Spleen (tissue), 11 donors: ENCODE data around the gene SPACA7. TPM values are rescaled to one million over a fixed set of nuclear protein-coding genes. Genes with fewer than 3 reads are reported as not detected.

Experiments used
- DNase-seq: peaks from one replicate; pipeline ENCODE4 v3.0.0-alpha.2; 2020
- H3K27ac ChIP-seq, 8 donors: fragments of 200-600 bp; sonication (generic) in 7 of 8; 1 replicate in 4 of 8; 2 replicates in 4 of 8; pipeline versions ENCODE4 v1.5.0 to v1.8.0; 2016 to 2021; ENCODE audit warnings: inconsistent platforms in 4 of 8, mild to moderate bottlenecking in 4 of 8, moderate library complexity in 1 of 8
- H3K27me3 ChIP-seq, 7 donors: fragments of 200-600 bp; sonication (generic) in 6 of 7; replicated peaks in 1 of 7; 1 replicate in 4 of 7; 2 replicates in 3 of 7; pipeline versions ENCODE4 v1.5.0 to v1.8.0; 2016 to 2021; ENCODE audit warnings: inconsistent platforms in 3 of 7, mild to moderate bottlenecking in 1 of 7
- H3K36me3 ChIP-seq, 6 donors: fragments of 200-600 bp; sonication (generic) in 5 of 6; 1 replicate in 4 of 6; 2 replicates in 2 of 6; pipeline versions ENCODE4 v1.5.0 to v1.8.0; 2016 to 2021; ENCODE audit warnings: inconsistent platforms in 2 of 6
- H3K4me1 ChIP-seq, 6 donors: fragments of 200-600 bp; sonication (generic) in 5 of 6; 1 replicate in 3 of 6; 2 replicates in 3 of 6; pipeline versions ENCODE4 v1.5.0 to v1.8.0; 2016 to 2021; ENCODE audit warnings: inconsistent platforms in 3 of 6
- H3K4me3 ChIP-seq, 8 donors: fragments of 200-600 bp; sonication (generic) in 7 of 8; 1 replicate in 4 of 8; 2 replicates in 4 of 8; pipeline versions ENCODE4 v1.5.0 to v1.8.0; 2016 to 2021; ENCODE audit warnings: inconsistent platforms in 4 of 8, mild to moderate bottlenecking in 4 of 8, moderate library complexity in 2 of 8
- H3K9me3 ChIP-seq, 8 donors: fragments of 200-600 bp; sonication (generic) in 7 of 8; 1 replicate in 4 of 8; 2 replicates in 4 of 8; pipeline versions ENCODE4 v1.5.0 to v1.8.0; 2016 to 2021; ENCODE audit warnings: inconsistent platforms in 4 of 8
- CTCF ChIP-seq, 11 experiments: fragments of 200-600 bp in 7 of 11; fragments of 450-650 bp in 4 of 11; sonication (generic) in 4 of 11; IDR thresholded peaks in 8 of 11; conservative IDR thresholded peaks in 3 of 11; 1 replicate in 7 of 11; 2 replicates in 4 of 11; pipeline versions ENCODE4 v1.4.0 to v1.8.0; 2016 to 2021; ENCODE audit warnings: antibody characterized with exemption in 11 of 11, inconsistent platforms in 4 of 11, mild to moderate bottlenecking in 1 of 11
- POLR2A ChIP-seq, 3 donors: fragments of 450-650 bp; IDR thresholded peaks; one replicate each; pipeline ENCODE4 v1.5.1; 2017; ENCODE audit warnings: antibody characterized with exemption in 3 of 3, mild to moderate bottlenecking in 1 of 3
- POLR2AphosphoS5 ChIP-seq, 3 donors: sonication (generic); formaldehyde crosslinking; IDR thresholded peaks; one replicate each; pipeline ENCODE4 v1.5.1; 2017; ENCODE audit warnings: antibody characterized with exemption in 3 of 3
- WGBS, 5 donors: extraction: QIAGEN DNeasy Blood & Tissue Kit in 3 of 5; methylation state at CpG; one replicate each; pipeline versions ENCODE4 v1.1.5 to v1.1.7; 2013 to 2018; 5-methylcytosine and 5-hydroxymethylcytosine counted together
- intact Hi-C: fragments of 100-400 bp; cut with DNase I; formaldehyde crosslinking; loops from one replicate; pipeline ENCODE4 v1.15.0; 2023; ENCODE audit warnings: low total_unique reads
- polyA plus RNA-seq, 3 donors: library from polyadenylated mRNA; stranded (reverse); fragments of 200-250 nt; gene quantifications; one replicate each; pipeline ENCODE4 v1.2.1, GENCODE V29; 2013
- total RNA-seq, 7 donors: library from RNA; depleted of rRNA in 3 of 7; stranded (reverse); fragments of >200 nt in 3 of 7; fragmentation: NEBNext Ultra II Directional in 4 of 7; extraction: Animal tissue kit (Norgen Biotek cat#: 25700) in 4 of 7; gene quantifications; one replicate each; pipeline versions ENCODE4 v1.1.0 to v1.2.1, GENCODE V29; 2016 to 2021
- donor health status: healthy with polysubstance abuse.
- donor health status: DM: no; HTN: no; CAD: no; lungs with moderate emphysema.
- donor health status: DM: no; HTN: no; CAD: no.
- donor health status: Bipolar disorder and iron deficiency.
- donor health status: healthy.
- donor health status: DM: no; HTN: no; CAD: no.
- donor health status: DM: yes; HTN: yes; CAD: no.

The SPACA7 gene
- total and polyA plus RNA-seq, 10 donors: not detected

- Histone ChIP-seq H3K27me3 (peaks cover 0 to 76% (median 27%) of the 10 kb centered on the region in 7 donors), H3K4me3 (no peak overlapping the region), H3K4me1 (peaks cover 0 to 6% (median 0%) of the 10 kb centered on the region in 6 donors), H3K27ac (no peak overlapping the region), H3K9me3 (peaks cover 0 to 6% (median 0%) of the 10 kb centered on the region in 8 donors), H3K36me3 (no peaks in the 10 kb centered on the region)
- WGBS, 5 donors: 57 to 73% (median 66%) methylated on average over 13 to 19 of the region's 19 CpGs
- TF ChIP-seq CTCF (IDR thresholded peaks at IDR 0.05 in 8 of 11, conservative IDR thresholded peaks at IDR 0.05 in 3 of 11) (no peak), POLR2A (IDR thresholded peaks at IDR 0.05) (no peak), POLR2AphosphoS5 (IDR thresholded peaks at IDR 0.05) (no peak)
- intact Hi-C loops: no loop called here
- DNase-seq: no peak
These were observed 46.1 kb upstream of the SPACA7 start for GRCh38 chr13:112330066-112330465.

- 11 to 31% (median 22%) methylated on average over 62 to 78 of the region's 78 CpGs for WGBS, 5 donors
- intact Hi-C loops: no loop called here
- Histone ChIP-seq H3K9me3 (peaks cover 0 to 12% (median 0%) of the 10 kb centered on the region in 8 donors), H3K27ac (no peak overlapping the region), H3K36me3 (no peaks in the 10 kb centered on the region), H3K4me1 (peaks cover 0 to 6% (median 0%) of the 10 kb centered on the region in 6 donors), H3K27me3 (peaks cover 0 to 70% (median 27%) of the 10 kb centered on the region in 7 donors), H3K4me3 (no peak overlapping the region)
- no peak for DNase-seq
- TF ChIP-seq POLR2A (IDR thresholded peaks at IDR 0.05) (no peak), CTCF (IDR thresholded peaks at IDR 0.05 in 8 of 11, conservative IDR thresholded peaks at IDR 0.05 in 3 of 11) (no peak), POLR2AphosphoS5 (IDR thresholded peaks at IDR 0.05) (no peak)
These were observed 45.4 kb upstream of the SPACA7 start for GRCh38 chr13:112330479-112331381.

GRCh38 chr13:112331675-112332074, 44.5 kb upstream of the SPACA7 start:
- 10 to 45% (median 22%) methylated on average over 19 to 20 of the region's 20 CpGs for WGBS, 5 donors
- Histone ChIP-seq H3K27ac (no peak overlapping the region), H3K4me1 (peaks cover 0 to 6% (median 0%) of the 10 kb centered on the region in 6 donors), H3K27me3 (peaks cover 0 to 67% (median 27%) of the 10 kb centered on the region in 7 donors), H3K9me3 (peaks cover 0 to 22% (median 7%) of the 10 kb centered on the region in 8 donors), H3K36me3 (no peaks in the 10 kb centered on the region), H3K4me3 (no peak overlapping the region)
- intact Hi-C loops: no loop called here
- no peak for DNase-seq
- TF ChIP-seq CTCF (IDR thresholded peaks at IDR 0.05 in 8 of 11, conservative IDR thresholded peaks at IDR 0.05 in 3 of 11): no peak
- no peak for TF ChIP-seq POLR2AphosphoS5 (IDR thresholded peaks at IDR 0.05)
- TF ChIP-seq POLR2A (IDR thresholded peaks at IDR 0.05): no peak

- Histone ChIP-seq H3K36me3 (no peaks in the 10 kb centered on the region), H3K27me3 (peaks cover 0 to 64% (median 27%) of the 10 kb centered on the region in 7 donors), H3K4me1 (peaks cover 0 to 6% (median 0%) of the 10 kb centered on the region in 6 donors), H3K4me3 (no peak overlapping the region), H3K9me3 (peaks cover 3 to 32% (median 17%) of the 10 kb centered on the region in 8 donors), H3K27ac (no peak overlapping the region)
- intact Hi-C loops: no loop called here
- DNase-seq: no peak
- no peak for TF ChIP-seq POLR2A (IDR thresholded peaks at IDR 0.05)
- no peak for TF ChIP-seq CTCF (IDR thresholded peaks at IDR 0.05 in 8 of 11, conservative IDR thresholded peaks at IDR 0.05 in 3 of 11)
- no peak for TF ChIP-seq POLR2AphosphoS5 (IDR thresholded peaks at IDR 0.05)
- WGBS, 5 donors: 72 to 84% (median 78%) methylated on average over 10 of the region's 10 CpGs
These were observed 43.4 kb upstream of the SPACA7 start for GRCh38 chr13:112332727-112333126.
